H1 (cell line): ENCODE results near the gene CXCL12. TPM values are rescaled to one million over a fixed set of nuclear protein-coding genes. Genes with fewer than 3 reads are reported as not detected.

ENCODE experiments used
- CTCF ChIA-PET: fragments of 300-600 bp; sonication (Branson Sonifier 250); formaldehyde crosslinking; loops from one replicate; lab custom pipeline; 2021; ENCODE audit not compliant: partially characterized antibody; lab: Charles Lee
- POLR2A ChIA-PET: fragments of 300-600 bp; sonication (Branson Sonifier 250); formaldehyde crosslinking; loops from one replicate; lab custom pipeline; 2021; ENCODE audit warnings: inconsistent platforms; ENCODE audit not compliant: partially characterized antibody; lab: Charles Lee
- DNase-seq, 2 experiments: peaks; one replicate each; pipeline versions ENCODE4 v3.0.0 to v3.0.0-alpha.2; 2010 to 2022; ENCODE audit warnings: low spot score in 2 of 2, low read depth in 1 of 2, mixed read lengths in 1 of 2
- FAIRE-seq: peaks from 2 replicates; lab custom pipeline; 2011; peaks lifted over from hg19 to GRCh38; lab: Jason Lieb, UNC
- H2AFZ ChIP-seq: 2 replicates; pipeline ENCODE4 v1.8.1; 2012; ENCODE audit warnings: low read length, inconsistent platforms
- H2AK5ac ChIP-seq: 2 replicates; pipeline ENCODE4 v1.6.1; 2013; ENCODE audit warnings: low read depth, low read length
- H2BK120ac ChIP-seq: replicated peaks from 2 replicates; pipeline ENCODE3; 2013; ENCODE audit warnings: low read depth, low read length, inconsistent platforms
- H2BK12ac ChIP-seq: 2 replicates; pipeline ENCODE4 v1.6.1; 2013; ENCODE audit warnings: low read depth, low read length
- H2BK15ac ChIP-seq: 2 replicates; pipeline ENCODE4 v1.6.1; 2013; ENCODE audit warnings: low read length
- H2BK20ac ChIP-seq: 2 replicates; pipeline ENCODE4 v1.6.1; 2013; ENCODE audit warnings: low read length
- H2BK5ac ChIP-seq: 2 replicates; pipeline ENCODE4 v1.6.1; 2013; ENCODE audit warnings: low read depth, low read length
- H3K14ac ChIP-seq: 2 replicates; pipeline ENCODE4 v1.6.1; 2013; ENCODE audit warnings: inconsistent platforms; ENCODE audit not compliant: insufficient read length
- H3K18ac ChIP-seq: 2 replicates; pipeline ENCODE4 v1.6.1; 2013; ENCODE audit warnings: low read length; ENCODE audit errors: extremely low read depth
- H3K23ac ChIP-seq: 2 replicates; pipeline ENCODE4 v1.6.1; 2013; ENCODE audit warnings: inconsistent platforms; ENCODE audit not compliant: insufficient read length
- H3K23me2 ChIP-seq: 2 replicates; pipeline ENCODE4 v1.6.1; 2013; ENCODE audit warnings: low read depth, low read length
- H3K27ac ChIP-seq: 2 replicates; pipeline ENCODE4 v1.6.1; 2011; ENCODE audit warnings: low read depth, low read length, inconsistent platforms
- H3K27me3 ChIP-seq, 4 experiments: replicated peaks in 1 of 4; 1 replicate in 1 of 4; 2 replicates in 3 of 4; pipeline versions ENCODE4 v1.6.1 to v1.8.1; 2011 to 2013; ENCODE audit warnings: low read length in 3 of 4, mild to moderate bottlenecking in 3 of 4, inconsistent platforms in 2 of 4, mixed read lengths in 2 of 4, moderate library complexity in 1 of 4; ENCODE audit not compliant: control insufficient read depth in 3 of 4, insufficient read depth in 3 of 4; ENCODE audit errors: extremely low read depth in 1 of 4
- H3K36me3 ChIP-seq, 4 experiments: 2 replicates each; pipeline versions ENCODE4 v1.6.1 to v1.8.1; 2011 to 2013; ENCODE audit warnings: mild to moderate bottlenecking in 4 of 4, low read length in 3 of 4, moderate library complexity in 2 of 4, control low read depth in 1 of 4, inconsistent platforms in 1 of 4; ENCODE audit not compliant: insufficient read depth in 4 of 4, control insufficient read depth in 2 of 4
- H3K4ac ChIP-seq: replicated peaks from 2 replicates; pipeline ENCODE3; 2013; ENCODE audit warnings: low read length, low read depth, mixed read lengths, inconsistent platforms; ENCODE audit not compliant: insufficient read length
- H3K4me1 ChIP-seq, 4 experiments: replicated peaks in 1 of 4; 1 replicate in 1 of 4; 2 replicates in 3 of 4; pipeline versions ENCODE4 v1.6.1 to v1.8.1; 2011 to 2013; ENCODE audit warnings: low read length in 3 of 4, inconsistent platforms in 2 of 4, mixed read lengths in 1 of 4; ENCODE audit not compliant: insufficient read depth in 4 of 4, control insufficient read depth in 3 of 4
- H3K4me2 ChIP-seq, 2 experiments: 2 replicates each; pipeline versions ENCODE4 v1.6.1 to v1.8.1; 2011 to 2013; ENCODE audit warnings: low read depth in 2 of 2, low read length in 2 of 2, control low read depth in 1 of 2, inconsistent platforms in 1 of 2, mild to moderate bottlenecking in 1 of 2; ENCODE audit not compliant: insufficient read depth in 1 of 2
- H3K4me3 ChIP-seq, 4 experiments: fragments of 200-600, 300-600 bp in 1 of 4; sonication (generic), shearing (Covaris generic), sonication (Bioruptor Twin) in 1 of 4; 2 replicates each; pipeline versions ENCODE4 v1.5.1 to v1.8.1; 2011 to 2016; ENCODE audit warnings: low read length in 4 of 4, low read depth in 3 of 4, control low read depth in 2 of 4, inconsistent platforms in 2 of 4, mild to moderate bottlenecking in 2 of 4, mixed read lengths in 1 of 4, moderate library complexity in 1 of 4; ENCODE audit not compliant: insufficient read depth in 2 of 4; ENCODE audit errors: extremely low read depth in 1 of 4
- H3K56ac ChIP-seq: replicated peaks from 2 replicates; pipeline ENCODE3; 2013; ENCODE audit warnings: low read depth, mild to moderate bottlenecking, mixed read lengths, low read length, inconsistent platforms; ENCODE audit not compliant: insufficient read length
- H3K79me1 ChIP-seq: 2 replicates; pipeline ENCODE4 v1.6.1; 2013; ENCODE audit warnings: low read depth, low read length, control low read depth
- H3K79me2 ChIP-seq, 2 experiments: 2 replicates each; pipeline versions ENCODE4 v1.6.1 to v1.8.1; 2012 to 2013; ENCODE audit warnings: low read length in 2 of 2, mild to moderate bottlenecking in 2 of 2, inconsistent platforms in 1 of 2; ENCODE audit not compliant: insufficient read depth in 2 of 2, control insufficient read depth in 1 of 2
- H3K9ac ChIP-seq, 4 experiments: replicated peaks in 1 of 4; 1 replicate in 1 of 4; 2 replicates in 3 of 4; pipeline versions ENCODE4 v1.6.1 to v1.8.1; 2011 to 2013; ENCODE audit warnings: low read depth in 3 of 4, low read length in 3 of 4, control low read depth in 2 of 4, mild to moderate bottlenecking in 2 of 4, moderate library complexity in 2 of 4, inconsistent platforms in 1 of 4; ENCODE audit errors: extremely low read depth in 1 of 4
- H3K9me3 ChIP-seq, 2 experiments: 2 replicates each; pipeline versions ENCODE4 v1.6.1 to v1.8.1; 2012 to 2013; ENCODE audit warnings: mild to moderate bottlenecking in 2 of 2, moderate library complexity in 2 of 2, control low read depth in 1 of 2, inconsistent platforms in 1 of 2, low read depth in 1 of 2, low read length in 1 of 2, mixed read lengths in 1 of 2; ENCODE audit not compliant: insufficient read depth in 2 of 2
- H4K20me1 ChIP-seq, 2 experiments: replicated peaks in 1 of 2; 2 replicates each; pipeline versions ENCODE3 to v1.8.1; 2011 to 2013; ENCODE audit warnings: inconsistent platforms in 2 of 2, low read length in 2 of 2, mild to moderate bottlenecking in 1 of 2; ENCODE audit not compliant: insufficient read depth in 2 of 2, control insufficient read depth in 1 of 2
- H4K5ac ChIP-seq: 2 replicates; pipeline ENCODE4 v1.6.1; 2013; ENCODE audit warnings: low read length, low read depth, mixed read lengths, inconsistent platforms; ENCODE audit not compliant: insufficient read length
- H4K8ac ChIP-seq: 2 replicates; pipeline ENCODE4 v1.8.0; 2013; ENCODE audit warnings: mild to moderate bottlenecking, moderate library complexity, low read length, inconsistent platforms; ENCODE audit not compliant: insufficient read depth; ENCODE audit errors: extremely low read depth
- H4K91ac ChIP-seq: replicated peaks from 2 replicates; pipeline ENCODE3; 2013; ENCODE audit warnings: low read length, mixed read lengths, inconsistent platforms; ENCODE audit not compliant: insufficient read length
- BRCA1 ChIP-seq: IDR thresholded peaks from 2 replicates; pipeline ENCODE4 v1.6.1; 2012; ENCODE audit warnings: low read depth, low read length, improper control_type of control experiment
- CBX8 ChIP-seq: fragments of 300-800, 300-1000 bp; sonication (generic); IDR thresholded peaks from 2 replicates; pipeline ENCODE4 v1.7.1; 2016; ENCODE audit warnings: low read depth, low read length, borderline replicate concordance
- CHD1 ChIP-seq: IDR thresholded peaks from 2 replicates; pipeline ENCODE4 v1.6.1; 2012; ENCODE audit warnings: low read depth, low read length, improper control_type of control experiment
- CREB1 ChIP-seq: IDR thresholded peaks from 2 replicates; pipeline ENCODE4 v1.6.1; 2012; ENCODE audit warnings: inconsistent platforms
- CTBP2 ChIP-seq: IDR thresholded peaks from 2 replicates; pipeline ENCODE4 v1.7.0; 2011; ENCODE audit warnings: borderline replicate concordance, mild to moderate bottlenecking, moderate library complexity, mixed read lengths, low read length; ENCODE audit not compliant: insufficient read depth, insufficient read length
- E2F6 ChIP-seq: IDR thresholded peaks from 2 replicates; pipeline ENCODE4 v1.6.1; 2012; ENCODE audit warnings: inconsistent platforms
- EGR1 ChIP-seq: IDR thresholded peaks from 2 replicates; pipeline ENCODE4 v1.6.1; 2011; ENCODE audit warnings: low read depth, low read length, borderline replicate concordance
- GABPA ChIP-seq: IDR thresholded peaks from 2 replicates; pipeline ENCODE4 v1.6.1; 2011; ENCODE audit warnings: mild to moderate bottlenecking, low read length, moderate library complexity, borderline replicate concordance; ENCODE audit not compliant: insufficient read depth
- HDAC6 ChIP-seq: IDR thresholded peaks from one replicate; pipeline ENCODE4 v1.7.1; 2012; ENCODE audit warnings: low read depth, mild to moderate bottlenecking, inconsistent platforms, low read length, moderate library complexity
- POLR2A ChIP-seq, 2 experiments: IDR thresholded peaks; 1 replicate in 1 of 2; 2 replicates in 1 of 2; pipeline ENCODE4 v1.6.1; 2011; ENCODE audit warnings: low read depth in 2 of 2, low read length in 2 of 2, mild to moderate bottlenecking in 2 of 2; ENCODE audit errors: control extremely low read depth in 1 of 2
- POLR2AphosphoS5 ChIP-seq: IDR thresholded peaks from 2 replicates; pipeline ENCODE4 v1.6.1; 2011; ENCODE audit warnings: low read depth, low read length
- RBBP5 ChIP-seq: IDR thresholded peaks from 2 replicates; pipeline ENCODE4 v1.7.1; 2012; ENCODE audit warnings: low read depth, mild to moderate bottlenecking, inconsistent platforms, low read length, moderate library complexity, borderline replicate concordance
- SP4 ChIP-seq: IDR thresholded peaks from 2 replicates; pipeline ENCODE4 v1.6.1; 2012; ENCODE audit warnings: low read length, inconsistent platforms
- ZNF274 ChIP-seq: IDR thresholded peaks from 2 replicates; pipeline ENCODE4 v1.7.0; 2012; ENCODE audit warnings: low read length, borderline replicate concordance; ENCODE audit errors: extremely low read depth
- WGBS, 2 experiments: shearing (Covaris generic) in 1 of 2; methylation state at CpG; one replicate each; pipeline versions ENCODE4 v1.1.6 to v1.1.7; 2013 to 2015; ENCODE audit warnings: low lambda C conversion rate in 2 of 2, mixed read lengths in 2 of 2, inconsistent platforms in 1 of 2, low coverage in 1 of 2, missing lambda C conversion rate in 1 of 2; ENCODE audit not compliant: insufficient replicate concordance in 2 of 2, insufficient coverage in 1 of 2, insufficient read length in 1 of 2; ENCODE audit errors: extremely low coverage in 1 of 2, missing lambda C conversion rate in 1 of 2; 5-methylcytosine and 5-hydroxymethylcytosine counted together
- polyA plus RNA-seq, 7 experiments: library from polyadenylated mRNA; depleted of rRNA in 3 of 7; stranded (reverse) in 5 of 7; unstranded in 2 of 7; fragments of >200 nt in 5 of 7; fragments of 200-250 nt in 2 of 7; gene quantifications; 1 replicate in 5 of 7; 2 replicates in 1 of 7; 4 replicates in 1 of 7; pipeline versions ENCODE4 v1.2.1 to v1.2.3, GENCODE V29; 2011 to 2013; ENCODE audit warnings: missing spikeins in 2 of 7, mixed read lengths in 2 of 7
- total RNA-seq: library from RNA; stranded (reverse); fragmentation: NEBNext Ultra II Directional; extraction: Animal tissue kit (Norgen Biotek cat#: 25700); gene quantifications from 2 replicates; pipeline ENCODE4 v1.2.1, GENCODE V29; 2021

CXCL12 gene
- total and polyA plus RNA-seq, 2 of the 8 experiments (the other 6 are each of a cell fraction or from before 2014, with no cell fraction given), result 51.4 to 53.8 TPM

GRCh38 chr10:44390585-44391072 lies 5.7 kb upstream of the CXCL12 start:
- Histone ChIP-seq H3K4me3 (no peak overlapping the region), H4K91ac (no peak overlapping the region), H3K18ac (no peak overlapping the region), H4K20me1 (peaks cover 0 to 4% of the 10 kb centered on the region in 2 experiments), H3K36me3 (no peaks in the 10 kb centered on the region), H4K8ac (no peak overlapping the region), H3K23me2 (peaks cover 10% of the 10 kb centered on the region; the same call in 1 of the 2 replicates), H3K27me3 (peaks cover 0 to 12% (median 10%) of the 10 kb centered on the region in 4 experiments; a peak in 6 of 7 replicates), H2BK15ac (no peak overlapping the region), H3K14ac (no peak overlapping the region), H3K56ac (no peak overlapping the region), H4K5ac (no peak overlapping the region), H2AFZ (no peak overlapping the region), H3K9me3 (no peaks in the 10 kb centered on the region), H3K79me1 (no peaks in the 10 kb centered on the region), H3K79me2 (no peaks in the 10 kb centered on the region), H3K27ac (no peak overlapping the region), H2BK120ac (no peak overlapping the region), H2BK12ac (no peak overlapping the region), H3K4me2 (no peak overlapping the region), H3K9ac (no peak overlapping the region), H2BK5ac (no peak overlapping the region), H2AK5ac (no peak overlapping the region), H3K23ac (no peak overlapping the region), H3K4me1 (peaks cover 0 to 9% (median 5%) of the 10 kb centered on the region in 4 experiments; a peak in 5 of 7 replicates), H3K4ac (no peak overlapping the region), H2BK20ac (no peak overlapping the region)
- ChIA-PET POLR2A (interaction anchor here (1.5 kb wide), 1 partner anchor 12 kb away, joined by 3 read pairs; no protein-coding TSS in a partner anchor), CTCF (interaction anchor here (0.6 to 2.9 kb wide), 5 partner anchors 10 to 1182 kb away, joined by 3 to 9 read pairs (median 3); no protein-coding TSS in a partner anchor)
- WGBS, 2 experiments, result 93% methylated on average over 3 of the region's 3 CpGs; no CpG with 5 or more reads in 1 of the 2 experiments
- no peak for DNase-seq
- FAIRE-seq, result no peak
- TF ChIP-seq E2F6, result no peak
- TF ChIP-seq CBX8, result no peak
- no peak for TF ChIP-seq POLR2AphosphoS5
- TF ChIP-seq CHD1, result no peak
- no peak for TF ChIP-seq POLR2A (IDR thresholded peaks at IDR 0.05; ENCODE audit: control extremely low read depth in 1 of 2, low read depth in 2 of 2, low read length in 2 of 2)
- TF ChIP-seq BRCA1, result no peak
- TF ChIP-seq EGR1, result no peak
- no peak for TF ChIP-seq GABPA
- TF ChIP-seq CREB1, result no peak
- TF ChIP-seq HDAC6, result no peak
- TF ChIP-seq RBBP5, result no peak
- TF ChIP-seq ZNF274, result no peak
- TF ChIP-seq CTBP2, result no peak
- TF ChIP-seq SP4, result no peak
